CD4-positive, alpha-beta T cell treated with Interleukin-17A for 1 hour (primary cell): ENCODE data around the gene TNS3.

Experiments
- DNase-seq: peaks from one replicate; pipeline ENCODE4 v3.0.0-alpha.2; 2020

Gene TNS3

GRCh38 chr7:47465191-47465590 lies 116.7 kb downstream of the TNS3 start:
- DNase-seq = no peak

GRCh38 chr7:47464266-47464665 lies 117.6 kb downstream of the TNS3 start:
- DNase-seq = no peak

- no peak for DNase-seq
Observed at GRCh38 chr7:47461746-47462145, 120.2 kb downstream of the TNS3 start.

GRCh38 chr7:47461161-47461560 lies 120.8 kb downstream of the TNS3 start:
- DNase-seq = no peak

GRCh38 chr7:47460251-47460989 lies 121.5 kb downstream of the TNS3 start:
- no peak for DNase-seq

- DNase-seq = no peak
Observed at GRCh38 chr7:47458486-47458885, 123.4 kb downstream of the TNS3 start.

GRCh38 chr7:47458057-47458456 lies 123.9 kb downstream of the TNS3 start:
- no peak for DNase-seq

- no peak for DNase-seq
Observed at GRCh38 chr7:47456210-47456955, 125.5 kb downstream of the TNS3 start.

- DNase-seq = no peak
Observed at GRCh38 chr7:47455872-47456185, 126.1 kb downstream of the TNS3 start.

- DNase-seq = no peak
Observed at GRCh38 chr7:47454974-47455871, 126.7 kb downstream of the TNS3 start.

- DNase-seq = no peak
Observed at GRCh38 chr7:47454069-47454973, 127.6 kb downstream of the TNS3 start.

- DNase-seq = no peak
Observed at GRCh38 chr7:47453093-47454061, 128.5 kb downstream of the TNS3 start.

- DNase-seq = no peak
Observed at GRCh38 chr7:47452715-47453092, 129.2 kb downstream of the TNS3 start.

- no peak for DNase-seq
Observed at GRCh38 chr7:47452295-47452694, 129.6 kb downstream of the TNS3 start.

GRCh38 chr7:47451851-47452205 lies 130.1 kb downstream of the TNS3 start:
- no peak for DNase-seq

GRCh38 chr7:47449810-47450590 lies 131.9 kb downstream of the TNS3 start:
- DNase-seq = no peak

GRCh38 chr7:47448971-47449370 lies 132.9 kb downstream of the TNS3 start:
- DNase-seq = no peak

- DNase-seq = no peak
Observed at GRCh38 chr7:47447621-47448349, 134.1 kb downstream of the TNS3 start.

GRCh38 chr7:47446871-47447466 lies 134.9 kb downstream of the TNS3 start:
- DNase-seq = no peak
